Transverse colon (tissue), 4 donors: Measurements from ENCODE around the gene AIG1. TPM values are rescaled to one million over a fixed set of nuclear protein-coding genes. Genes with fewer than 3 reads are reported as not detected.

Source experiments
- DNase-seq: peaks from one replicate; pipeline ENCODE4 v3.0.0-alpha.2; 2019
- H3K27ac ChIP-seq, 4 donors: fragments of 200-600 bp; sonication (generic); 2 replicates each; pipeline ENCODE4 v1.5.1; 2016 to 2018; ENCODE audit warnings: inconsistent platforms in 4 of 4
- H3K27me3 ChIP-seq: fragments of 200-600 bp; sonication (generic); 2 replicates; pipeline ENCODE4 v1.5.1; 2017; ENCODE audit warnings: inconsistent platforms
- H3K36me3 ChIP-seq, 4 donors: fragments of 200-600 bp; sonication (generic); 2 replicates each; pipeline ENCODE4 v1.5.1; 2017 to 2019; ENCODE audit warnings: inconsistent platforms in 4 of 4
- H3K4me1 ChIP-seq, 4 donors: fragments of 200-600 bp; sonication (generic); 2 replicates each; pipeline ENCODE4 v1.5.1; 2017 to 2020; ENCODE audit warnings: inconsistent platforms in 4 of 4
- H3K4me3 ChIP-seq, 4 donors: fragments of 200-600 bp; sonication (generic); 1 replicate in 1 of 4; 2 replicates in 3 of 4; pipeline versions ENCODE4 v1.5.1 to v1.6.1; 2017 to 2019; ENCODE audit warnings: inconsistent platforms in 4 of 4
- H3K9me3 ChIP-seq, 2 donors: fragments of 200-600 bp; sonication (generic); 2 replicates each; pipeline ENCODE4 v1.5.1; 2017 to 2019; ENCODE audit warnings: inconsistent platforms in 2 of 2
- EP300 ChIP-seq: sonication (generic); formaldehyde crosslinking; IDR thresholded peaks from one replicate; pipeline ENCODE4 v1.6.1; 2017; ENCODE audit warnings: antibody characterized with exemption, low read depth
- POLR2A ChIP-seq: fragments of 450-650 bp; IDR thresholded peaks from one replicate; pipeline ENCODE4 v1.6.1; 2016; ENCODE audit warnings: antibody characterized with exemption, mild to moderate bottlenecking, moderate library complexity
- POLR2AphosphoS5 ChIP-seq, 3 donors: sonication (generic); formaldehyde crosslinking; IDR thresholded peaks; one replicate each; pipeline ENCODE4 v1.6.1; 2016; ENCODE audit warnings: antibody characterized with exemption in 3 of 3
- WGBS, 2 donors: methylation state at CpG; one replicate each; pipeline ENCODE4 v1.1.5; 2018; ENCODE audit warnings: low coverage in 1 of 2; 5-methylcytosine and 5-hydroxymethylcytosine counted together
- in situ Hi-C, 4 donors: fragments of 200-750 bp; cut with MboI; loops; one replicate each; pipeline versions ENCODE4 v1.15.0 to v1.15.1; 2017; ENCODE audit warnings: low sequenced_read_pairs in 3 of 4, low pct_ligation_motif_present in 1 of 4, low pct_unique_long_range_greater_than_20kb in 1 of 4
- intact Hi-C: fragments of 100-400 bp; cut with DNase I; formaldehyde crosslinking; loops from one replicate; pipeline ENCODE4 v1.15.1; 2023; ENCODE audit warnings: low total_unique reads
- total RNA-seq, 4 donors: library from RNA; depleted of rRNA; stranded (reverse); fragments of >200 nt; gene quantifications; one replicate each; pipeline ENCODE4 v1.1.0, GENCODE V29; 2016
- TF ChIP-seq, protein P1 (sequence below), 5 experiments: fragments of 200-600 bp in 3 of 5; fragments of 450-650 bp in 2 of 5; sonication (generic) in 3 of 5; IDR thresholded peaks; 1 replicate in 2 of 5; 2 replicates in 3 of 5; pipeline ENCODE4 v1.5.1; 2016 to 2017; ENCODE audit warnings: antibody characterized with exemption in 5 of 5, inconsistent platforms in 3 of 5, mild to moderate bottlenecking in 2 of 5, moderate library complexity in 1 of 5

Gene AIG1
- total RNA-seq, 4 donors from 2014 or later = 16.5 to 38.2 (median 21.6) TPM

DNA sequence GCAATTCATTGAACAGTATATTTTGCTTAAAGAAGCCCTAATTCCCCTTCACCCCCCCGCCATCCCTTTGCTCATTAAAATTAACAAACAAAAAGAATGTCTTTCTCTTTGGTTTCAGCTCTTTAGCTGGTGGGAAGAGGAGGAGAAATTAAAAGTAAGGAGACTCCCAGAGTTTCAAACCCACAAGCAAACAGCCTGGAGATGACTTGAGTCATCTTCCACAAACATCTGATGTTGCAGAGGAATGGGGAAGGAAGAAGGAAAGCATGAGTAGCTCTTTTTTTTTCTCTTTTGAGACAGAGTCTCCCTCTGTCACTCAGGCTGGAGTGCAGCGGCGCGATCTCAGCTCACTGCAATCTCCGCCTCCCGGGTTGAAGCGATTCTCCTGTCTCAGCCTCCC lies 200.2 kb downstream of the AIG1 start:
- Histone ChIP-seq H3K27me3 (no peaks in the 10 kb centered on the region), H3K4me1 (no peaks in the 10 kb centered on the region), H3K4me3 (no peak overlapping the region), H3K27ac (no peak overlapping the region), H3K36me3 (no peaks in the 10 kb centered on the region), H3K9me3 (no peaks in the 10 kb centered on the region)
- WGBS, 2 donors = 94 to 97% methylated on average over 4 to 7 of the region's 7 CpGs
- intact Hi-C loops (no loop called here), in situ Hi-C loops (no loop called here)
- no peak for DNase-seq
- TF ChIP-seq POLR2AphosphoS5 (IDR thresholded peaks at IDR 0.05) = no peak
- TF ChIP-seq POLR2A = no peak
- TF ChIP-seq EP300 = no peak
- TF ChIP-seq, protein P1, sequence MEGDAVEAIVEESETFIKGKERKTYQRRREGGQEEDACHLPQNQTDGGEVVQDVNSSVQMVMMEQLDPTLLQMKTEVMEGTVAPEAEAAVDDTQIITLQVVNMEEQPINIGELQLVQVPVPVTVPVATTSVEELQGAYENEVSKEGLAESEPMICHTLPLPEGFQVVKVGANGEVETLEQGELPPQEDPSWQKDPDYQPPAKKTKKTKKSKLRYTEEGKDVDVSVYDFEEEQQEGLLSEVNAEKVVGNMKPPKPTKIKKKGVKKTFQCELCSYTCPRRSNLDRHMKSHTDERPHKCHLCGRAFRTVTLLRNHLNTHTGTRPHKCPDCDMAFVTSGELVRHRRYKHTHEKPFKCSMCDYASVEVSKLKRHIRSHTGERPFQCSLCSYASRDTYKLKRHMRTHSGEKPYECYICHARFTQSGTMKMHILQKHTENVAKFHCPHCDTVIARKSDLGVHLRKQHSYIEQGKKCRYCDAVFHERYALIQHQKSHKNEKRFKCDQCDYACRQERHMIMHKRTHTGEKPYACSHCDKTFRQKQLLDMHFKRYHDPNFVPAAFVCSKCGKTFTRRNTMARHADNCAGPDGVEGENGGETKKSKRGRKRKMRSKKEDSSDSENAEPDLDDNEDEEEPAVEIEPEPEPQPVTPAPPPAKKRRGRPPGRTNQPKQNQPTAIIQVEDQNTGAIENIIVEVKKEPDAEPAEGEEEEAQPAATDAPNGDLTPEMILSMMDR (IDR thresholded peaks at IDR 0.05) = no peak

DNA sequence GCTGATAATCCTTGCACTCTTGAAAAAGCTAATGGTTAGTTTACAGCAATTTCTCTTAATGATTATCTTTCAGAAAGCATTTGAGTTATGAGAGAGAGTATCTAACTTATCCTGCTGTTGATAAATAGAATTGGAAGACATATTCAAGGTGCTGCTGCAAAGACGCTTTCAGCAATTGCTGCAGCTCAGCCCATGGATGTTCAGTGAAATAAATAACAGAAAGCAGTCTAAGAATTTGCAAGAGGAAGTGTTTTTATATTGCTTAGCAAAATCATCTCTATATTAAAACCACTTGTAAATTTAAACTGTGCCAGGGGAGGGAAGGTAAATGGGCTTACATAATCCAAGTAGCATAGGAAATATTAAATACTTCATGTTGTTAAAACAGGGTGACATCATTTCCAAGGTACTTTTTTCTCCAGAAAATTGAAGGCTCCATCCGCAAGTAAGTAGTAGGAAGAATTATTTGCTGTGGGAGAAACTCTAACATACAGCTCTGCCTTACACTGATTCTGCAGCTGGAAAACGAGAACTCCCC lies 201.3 kb downstream of the AIG1 start:
- WGBS, 2 donors = 72 to 76% methylated on average over 3 of the region's 3 CpGs
- in situ Hi-C loops = no loop called here
- H3K27me3 ChIP-seq = no peaks in the 10 kb centered on the region

DNA sequence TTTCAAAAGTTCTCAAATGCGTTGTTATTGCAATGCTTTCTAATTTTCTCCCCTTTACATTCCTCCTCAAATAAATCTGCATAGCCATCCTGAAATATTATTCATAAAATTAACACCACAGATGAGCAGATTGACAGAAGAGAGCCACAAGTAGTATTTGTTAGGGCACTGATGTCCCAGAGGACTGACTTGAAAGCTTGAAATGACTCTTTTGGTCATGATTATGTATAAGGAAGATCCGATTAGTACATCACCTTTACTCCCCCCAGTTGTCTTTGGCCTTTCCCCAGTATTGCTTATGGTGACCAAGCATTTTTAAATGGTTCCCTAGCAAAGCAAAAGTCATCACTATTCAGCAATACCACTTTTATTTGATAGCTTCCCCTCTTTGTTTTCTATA lies 202.2 kb downstream of the AIG1 start:
- no peaks in the 10 kb centered on the region for H3K9me3 ChIP-seq
- no peaks in the 10 kb centered on the region for H3K27me3 ChIP-seq
- in situ Hi-C loops = no loop called here
- intact Hi-C loops = no loop called here
- no peaks in the 10 kb centered on the region for H3K36me3 ChIP-seq
- no peak overlapping the region for H3K27ac ChIP-seq
- no peaks in the 10 kb centered on the region for H3K4me1 ChIP-seq
- no peak overlapping the region for H3K4me3 ChIP-seq
- TF ChIP-seq POLR2AphosphoS5 (IDR thresholded peaks at IDR 0.05) = no peak
- no peak for TF ChIP-seq EP300
- TF ChIP-seq, protein P1 (IDR thresholded peaks at IDR 0.05) = no peak
- no peak for TF ChIP-seq POLR2A
- 73 to 81% methylated on average over 2 of the region's 2 CpGs for WGBS, 2 donors
- no peak for DNase-seq

More for the DNA sequence above, 201.3 kb downstream of the AIG1 start:
- intact Hi-C loops = no loop called here
- no peaks in the 10 kb centered on the region for H3K36me3 ChIP-seq
- H3K4me1 ChIP-seq = no peaks in the 10 kb centered on the region
- no peak overlapping the region for H3K4me3 ChIP-seq
- H3K27ac ChIP-seq = no peak overlapping the region
- no peak for DNase-seq
- no peak for TF ChIP-seq POLR2AphosphoS5 (IDR thresholded peaks at IDR 0.05)
- TF ChIP-seq, protein P1 (IDR thresholded peaks at IDR 0.05) = no peak
- TF ChIP-seq POLR2A = no peak
- TF ChIP-seq EP300 = no peak
- H3K9me3 ChIP-seq = no peaks in the 10 kb centered on the region

DNA sequence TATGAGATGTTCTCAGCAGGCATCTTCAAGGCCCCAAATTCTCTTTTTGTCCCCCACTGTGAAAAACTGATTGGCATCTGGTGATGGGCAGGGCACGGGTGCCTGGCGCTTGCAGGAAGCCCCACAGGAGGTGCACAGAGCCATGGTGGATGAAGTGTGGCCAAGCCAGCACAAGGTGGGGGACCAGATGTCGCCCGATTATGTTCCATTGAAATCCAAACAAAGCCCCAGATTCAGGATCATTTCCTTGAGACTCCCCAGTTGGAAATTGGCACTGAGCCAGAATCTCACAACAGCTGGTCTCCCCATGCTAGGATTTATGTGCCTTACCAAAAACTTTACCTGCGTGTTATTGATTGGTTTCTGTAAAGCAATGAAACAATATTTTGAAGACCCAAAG lies 203.7 kb downstream of the AIG1 start:
- H3K27me3 ChIP-seq = no peaks in the 10 kb centered on the region
- no peak for DNase-seq

More for the DNA sequence above, 203.7 kb downstream of the AIG1 start:
- no peaks in the 10 kb centered on the region for H3K4me1 ChIP-seq
- H3K9me3 ChIP-seq = no peaks in the 10 kb centered on the region
- no peaks in the 10 kb centered on the region for H3K36me3 ChIP-seq
- H3K27ac ChIP-seq = no peak overlapping the region
- in situ Hi-C loops = no loop called here
- WGBS, 2 donors = 87 to 90% methylated on average over 2 to 5 of the region's 5 CpGs
- TF ChIP-seq POLR2A (no peak), EP300 (no peak), POLR2AphosphoS5 (IDR thresholded peaks at IDR 0.05) (no peak)
- TF ChIP-seq, protein P1 (IDR thresholded peaks at IDR 0.05) = no peak
- intact Hi-C loops = no loop called here
- no peak overlapping the region for H3K4me3 ChIP-seq
